Osteocyte (in vitro differentiated cells): ENCODE measurements around the gene RBM12. TPM values are rescaled to one million over a fixed set of nuclear protein-coding genes. Genes with fewer than 3 reads are reported as not detected.
A peak's percentile ranks its signal among the peaks of the same experiment; 100 is the strongest.

Experiments used
- DNase-seq: peaks from one replicate; pipeline ENCODE4 v3.0.0; 2021; ENCODE audit warnings: mixed read lengths; ENCODE audit not compliant: unreplicated experiment; ENCODE audit errors: extremely low spot score
- H3K27ac Mint-ChIP-seq: one replicate; pipeline ENCODE4 v1.8.0; 2021; ENCODE audit warnings: mild to moderate bottlenecking, mixed read lengths; ENCODE audit not compliant: unreplicated experiment
- H3K27me3 Mint-ChIP-seq: one replicate; pipeline ENCODE4 v1.8.0; 2021; ENCODE audit warnings: mixed read lengths; ENCODE audit not compliant: unreplicated experiment
- H3K36me3 Mint-ChIP-seq: one replicate; pipeline ENCODE4 v1.8.0; 2021; ENCODE audit warnings: mixed read lengths; ENCODE audit not compliant: unreplicated experiment
- H3K4me1 Mint-ChIP-seq: one replicate; pipeline ENCODE4 v1.8.0; 2021; ENCODE audit warnings: mixed read lengths; ENCODE audit not compliant: unreplicated experiment
- H3K4me3 Mint-ChIP-seq: one replicate; pipeline ENCODE4 v1.8.0; 2021; ENCODE audit warnings: mild to moderate bottlenecking, moderate library complexity, mixed read lengths; ENCODE audit not compliant: unreplicated experiment
- H3K9me3 Mint-ChIP-seq: one replicate; pipeline ENCODE4 v1.8.0; 2021; ENCODE audit warnings: mixed read lengths; ENCODE audit not compliant: unreplicated experiment
- CTCF ChIP-seq: fragments of 200-600 bp; sonication (generic); IDR thresholded peaks from 2 replicates; pipeline ENCODE4 v1.5.0; 2021; ENCODE audit warnings: antibody characterized with exemption, mild to moderate bottlenecking, moderate library complexity
- total RNA-seq: library from RNA; stranded (reverse); gene quantifications from 2 replicates; pipeline ENCODE4 v1.2.1, GENCODE V29; 2021

The RBM12 gene
- total RNA-seq, 1 donor from 2014 or later = 97.3 TPM

DNA sequence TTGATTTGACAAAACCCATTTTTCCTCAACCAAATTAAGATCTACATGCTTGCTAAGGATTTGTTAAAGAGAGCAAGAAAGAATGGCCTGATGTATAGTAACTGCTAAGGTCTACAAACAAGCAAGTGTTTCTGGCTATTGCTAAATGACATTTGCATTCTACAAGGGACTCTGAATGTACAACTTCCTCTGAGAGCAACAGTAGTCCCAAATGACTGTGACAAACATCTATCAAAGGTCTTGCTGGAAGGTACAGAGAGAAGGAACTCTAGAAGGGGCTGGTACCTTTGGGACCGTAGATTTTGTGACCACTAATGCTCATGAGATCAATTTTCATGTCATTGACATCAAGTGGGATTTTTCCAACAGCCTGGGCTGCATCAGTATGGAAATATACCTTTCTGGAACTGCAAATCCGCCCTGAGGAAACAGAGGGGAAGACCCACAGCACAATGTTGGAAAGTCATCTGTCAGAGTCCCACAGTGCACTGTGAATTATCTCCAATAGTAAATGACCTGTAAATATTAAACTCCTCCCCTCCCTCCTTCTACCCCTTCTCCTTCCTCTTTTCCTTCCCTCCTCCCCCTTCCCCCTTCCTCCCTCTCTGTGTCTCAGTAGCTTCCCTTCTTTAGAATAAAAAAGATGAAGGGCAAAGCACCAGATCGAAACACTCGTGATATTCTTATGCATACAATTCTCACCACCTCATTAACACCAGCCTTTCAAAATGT lies 15.9 kb upstream of the RBM12 start:
- Mint-ChIP-seq H3K9me3 (no peaks in the 10 kb centered on the region), H3K27me3 (no peaks in the 10 kb centered on the region), H3K4me3 (no peak overlapping the region), H3K36me3 (peaks cover 11% of the 10 kb centered on the region), H3K27ac (no peak overlapping the region), H3K4me1 (no peaks in the 10 kb centered on the region)
- DNase-seq = no peak
- no peak for TF ChIP-seq CTCF

DNA sequence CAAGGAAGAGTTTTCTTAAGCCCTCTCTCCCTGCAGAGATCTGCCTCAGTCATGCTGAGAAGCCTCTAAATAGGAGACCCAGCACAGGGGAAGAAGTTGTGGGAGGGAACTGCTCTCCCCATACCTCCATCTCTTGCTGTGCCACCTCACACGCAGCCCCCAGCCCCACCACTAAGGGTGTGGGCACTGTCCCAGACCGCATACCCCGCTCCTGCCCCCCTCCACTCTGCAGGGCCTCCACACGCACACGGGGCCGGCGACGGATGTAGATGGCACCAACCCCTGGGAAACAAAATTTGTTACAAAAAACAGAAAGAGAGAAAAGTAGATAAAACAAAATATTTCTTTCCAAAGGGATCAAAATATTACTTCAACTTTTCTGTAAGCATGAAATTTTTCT lies 10.2 kb upstream of the RBM12 start:
- peak; percentile 48 for DNase-seq
- H3K9me3 Mint-ChIP-seq = no peaks in the 10 kb centered on the region
- no peak overlapping the region for H3K4me3 Mint-ChIP-seq
- H3K27ac Mint-ChIP-seq = no peak overlapping the region
- H3K27me3 Mint-ChIP-seq = no peaks in the 10 kb centered on the region
- no peak for TF ChIP-seq CTCF
- H3K4me1 Mint-ChIP-seq = no peaks in the 10 kb centered on the region
- peaks cover 32% of the 10 kb centered on the region for H3K36me3 Mint-ChIP-seq

GRCh38 chr20:35673884-35674283 lies 9.2 kb upstream of the RBM12 start:
- no peak for TF ChIP-seq CTCF
- peaks cover 41% of the 10 kb centered on the region for H3K36me3 Mint-ChIP-seq
- H3K27ac Mint-ChIP-seq = no peak overlapping the region
- no peaks in the 10 kb centered on the region for H3K4me1 Mint-ChIP-seq
- no peaks in the 10 kb centered on the region for H3K9me3 Mint-ChIP-seq
- no peaks in the 10 kb centered on the region for H3K27me3 Mint-ChIP-seq
- H3K4me3 Mint-ChIP-seq = no peak overlapping the region
- DNase-seq = peak; percentile 44

GRCh38 chr20:35669681-35670080 lies 5.0 kb upstream of the RBM12 start:
- peak; percentile 60 for DNase-seq
- H3K27me3 Mint-ChIP-seq = no peaks in the 10 kb centered on the region
- TF ChIP-seq CTCF = no peak
- H3K27ac Mint-ChIP-seq = no peak overlapping the region
- H3K4me1 Mint-ChIP-seq = peaks cover 4% of the 10 kb centered on the region
- H3K9me3 Mint-ChIP-seq = no peaks in the 10 kb centered on the region
- no peak overlapping the region for H3K4me3 Mint-ChIP-seq
- peaks cover 43% of the 10 kb centered on the region for H3K36me3 Mint-ChIP-seq

DNA sequence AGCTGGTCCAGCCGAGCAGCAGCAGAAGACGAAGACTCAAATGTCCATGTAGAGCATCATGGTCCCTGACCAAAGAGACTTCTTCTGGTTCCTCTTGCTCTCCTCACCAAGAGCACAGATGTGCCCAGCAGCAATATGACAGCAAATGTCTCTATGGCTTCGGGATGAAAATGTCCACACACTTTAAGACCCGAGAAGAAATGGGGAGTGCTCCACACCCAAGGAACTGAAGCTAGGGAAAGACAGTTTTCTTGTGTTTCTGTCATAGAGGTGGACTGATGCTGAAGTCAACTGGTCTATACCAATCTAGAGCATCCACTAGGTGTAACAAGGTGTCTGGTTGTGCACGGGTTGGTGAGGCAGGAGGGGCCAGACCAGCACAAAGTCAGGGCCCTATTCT lies 4.5 kb upstream of the RBM12 start:
- Mint-ChIP-seq H3K36me3 (peaks cover 42% of the 10 kb centered on the region), H3K4me3 (no peak overlapping the region), H3K27ac (no peak overlapping the region), H3K27me3 (no peaks in the 10 kb centered on the region), H3K4me1 (peaks cover 4% of the 10 kb centered on the region), H3K9me3 (no peaks in the 10 kb centered on the region)
- no peak for TF ChIP-seq CTCF
- peak; percentile 30 for DNase-seq
